Stimulated activated CD8-positive, alpha-beta memory T cell treated with anti-CD3 and anti-CD28 coated beads, Interleukin-15, amount 100 ng/mL, for 1 hour (primary cell): Measurements from ENCODE around the gene ZNF197.
"Not testable (repeated sequence)": the region's sequence is repeated elsewhere in the genome, so short reads cannot be mapped to it uniquely, and the experiment has no call there.

ENCODE experiments used
- DNase-seq: peaks from one replicate; pipeline ENCODE4 v3.0.0-alpha.2; 2020; ENCODE audit warnings: low read depth

The ZNF197 gene

GRCh38 chr3:44665173-44665572, 40.3 kb downstream of the ZNF197 start:
- DNase-seq: no peak

GRCh38 chr3:44666346-44666745, 41.5 kb downstream of the ZNF197 start:
- DNase-seq: no peak

DNA sequence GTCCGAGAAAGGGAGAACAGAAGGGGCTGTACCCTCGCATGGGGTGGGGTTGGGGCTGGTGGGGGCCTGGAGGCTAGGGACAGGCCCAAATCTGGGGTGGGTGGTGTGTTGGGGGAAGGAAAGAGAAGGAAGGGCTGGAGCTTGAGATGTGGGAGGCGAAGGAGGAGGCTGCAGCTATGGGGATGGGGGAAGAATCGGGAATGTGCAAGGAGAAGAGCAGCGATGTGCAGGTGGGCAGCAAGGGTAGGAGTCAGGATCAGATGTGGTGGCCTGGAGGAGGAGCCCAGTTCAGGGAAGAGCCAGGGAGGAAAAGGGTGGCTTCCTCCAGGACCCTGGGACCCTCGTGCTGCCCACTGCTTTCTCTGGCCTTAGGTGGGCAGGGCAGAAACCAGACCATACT, 44.9 kb downstream of the ZNF197 start:
- DNase-seq: no peak

- not testable (repeated sequence) for DNase-seq
Observed at GRCh38 chr3:44673466-44673865, 48.6 kb downstream of the ZNF197 start.

DNA sequence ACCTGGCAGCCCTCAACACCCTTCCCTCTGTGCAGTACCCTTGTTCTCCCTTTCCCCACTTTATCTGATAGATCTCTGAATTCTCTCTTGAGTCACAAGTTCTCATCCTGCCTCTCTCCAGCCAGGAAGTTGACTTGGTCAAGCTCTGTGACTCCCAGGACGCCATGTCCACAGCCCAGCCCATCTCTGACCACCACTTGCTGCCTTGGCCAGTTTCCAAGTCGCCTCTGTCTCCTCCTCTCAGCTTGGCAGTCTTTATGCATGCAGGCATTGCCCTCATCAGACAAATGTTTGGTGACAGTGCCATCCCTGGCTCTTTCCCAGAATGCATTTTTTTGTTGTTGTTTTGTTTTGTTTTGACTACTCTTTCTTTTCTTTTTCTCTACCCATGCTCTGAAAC, 49.4 kb downstream of the ZNF197 start:
- DNase-seq: no peak

GRCh38 chr3:44678480-44679116, 53.8 kb downstream of the ZNF197 start:
- no peak for DNase-seq

DNA sequence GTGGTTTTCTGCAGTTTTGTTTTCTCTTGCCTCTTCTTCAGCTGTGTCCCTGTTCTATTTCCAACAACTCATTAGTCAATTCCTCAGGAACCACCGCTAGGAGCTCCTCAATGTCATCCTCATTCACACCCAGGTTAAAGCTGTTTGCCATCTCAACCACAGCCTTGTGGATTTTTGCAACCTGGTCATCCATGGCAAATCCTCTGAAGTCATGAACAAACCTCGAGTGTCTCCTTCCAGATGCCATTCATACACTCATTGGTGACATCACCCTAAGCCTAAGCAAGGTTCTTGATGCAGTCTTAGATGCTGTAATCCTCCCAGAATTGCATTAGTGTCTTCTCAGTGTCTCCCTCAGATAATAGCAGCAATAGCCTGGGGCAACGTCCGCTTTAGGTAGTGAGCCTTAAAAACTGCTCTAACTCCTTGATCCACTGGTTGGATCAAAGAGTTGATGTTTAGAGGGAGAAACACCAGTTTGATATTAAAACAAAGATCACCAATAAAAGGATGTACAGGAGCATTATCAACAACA, 56.2 kb downstream of the ZNF197 start:
- no peak for DNase-seq

DNA sequence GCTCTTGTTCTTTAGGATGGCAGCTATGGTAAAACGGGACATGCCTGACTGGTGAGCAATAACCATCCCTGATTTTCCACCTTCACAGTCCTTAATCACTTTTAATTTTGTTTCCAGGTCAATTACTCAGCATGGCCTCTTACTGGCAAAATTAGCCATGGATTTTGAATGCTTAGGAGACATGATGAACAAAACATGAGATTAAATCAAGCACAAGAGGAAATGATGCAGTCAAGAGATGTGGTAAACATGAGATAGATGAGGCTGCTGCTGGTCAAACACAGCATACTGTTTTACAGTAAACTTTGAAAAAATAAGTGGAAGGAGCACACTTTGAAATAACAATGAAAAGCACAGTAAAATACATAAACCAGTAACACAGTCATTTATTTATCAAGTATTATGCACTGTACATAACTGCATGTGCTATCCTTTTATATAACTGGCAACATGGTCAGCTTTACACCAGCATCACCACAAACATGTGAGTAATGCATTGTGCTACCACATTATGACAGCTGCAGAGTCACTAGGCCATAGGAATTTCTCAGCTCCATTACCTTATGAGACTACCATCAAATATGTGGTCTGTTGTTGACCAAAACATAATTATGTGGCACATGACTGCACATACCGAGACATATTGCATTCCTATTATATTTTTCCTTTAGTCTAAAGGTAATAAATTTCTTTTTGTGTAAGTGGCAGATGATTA, 57.5 kb downstream of the ZNF197 start:
- DNase-seq: no peak

DNA sequence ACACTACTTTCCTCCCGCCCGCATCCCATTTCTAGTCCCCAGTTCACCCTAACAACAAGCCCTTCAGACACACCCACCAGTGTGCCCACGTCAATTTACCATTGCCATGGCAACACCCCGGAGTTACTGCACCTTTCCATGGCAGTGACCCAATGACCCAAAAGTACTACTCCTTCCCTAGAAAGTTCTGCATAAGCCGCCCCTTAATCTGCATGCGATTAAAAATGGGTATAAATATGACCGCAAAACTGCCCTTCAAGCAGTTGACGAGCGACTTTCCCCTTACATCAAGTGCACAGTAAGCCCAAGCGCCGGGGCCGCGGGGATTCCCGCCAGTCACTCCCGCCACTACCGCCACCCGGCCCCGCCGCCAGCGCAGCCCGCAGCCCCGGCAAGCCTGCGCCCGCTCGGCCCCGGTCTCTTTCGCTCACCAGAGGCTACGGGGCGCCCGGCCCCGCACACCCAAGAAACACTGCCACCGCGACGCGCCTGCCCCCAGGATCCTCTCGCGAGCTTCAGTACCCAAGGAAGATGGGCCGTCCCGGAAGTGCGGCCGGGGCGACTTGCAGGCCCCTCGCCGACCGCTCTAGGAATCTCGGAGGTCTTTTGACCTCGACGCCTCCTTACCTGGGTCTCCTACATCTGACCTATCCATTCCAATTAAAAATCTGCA, 60.4 kb downstream of the ZNF197 start:
- peak; percentile 22 for DNase-seq

DNA sequence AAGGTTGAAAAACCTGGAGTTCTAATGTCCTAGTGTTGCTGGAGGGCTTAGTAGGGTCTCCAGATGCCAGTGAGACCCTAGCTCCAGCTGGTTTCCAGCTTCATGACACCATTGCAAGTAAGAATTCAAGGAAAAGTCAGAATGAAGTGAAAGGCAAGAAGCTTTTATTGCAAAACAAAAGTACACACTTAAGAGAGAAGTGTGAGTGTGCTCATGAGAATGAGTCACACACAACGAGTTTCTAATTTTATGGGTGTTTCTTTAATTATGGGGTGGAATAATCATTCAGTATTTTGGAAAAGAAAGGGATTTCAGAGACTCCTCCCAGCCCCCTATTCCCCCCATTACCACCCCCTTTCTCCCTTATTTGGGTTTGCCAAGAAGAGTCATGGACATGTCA, 63.1 kb downstream of the ZNF197 start:
- DNase-seq: no peak
